ENCODE measurements around the gene MED29.

DNA sequence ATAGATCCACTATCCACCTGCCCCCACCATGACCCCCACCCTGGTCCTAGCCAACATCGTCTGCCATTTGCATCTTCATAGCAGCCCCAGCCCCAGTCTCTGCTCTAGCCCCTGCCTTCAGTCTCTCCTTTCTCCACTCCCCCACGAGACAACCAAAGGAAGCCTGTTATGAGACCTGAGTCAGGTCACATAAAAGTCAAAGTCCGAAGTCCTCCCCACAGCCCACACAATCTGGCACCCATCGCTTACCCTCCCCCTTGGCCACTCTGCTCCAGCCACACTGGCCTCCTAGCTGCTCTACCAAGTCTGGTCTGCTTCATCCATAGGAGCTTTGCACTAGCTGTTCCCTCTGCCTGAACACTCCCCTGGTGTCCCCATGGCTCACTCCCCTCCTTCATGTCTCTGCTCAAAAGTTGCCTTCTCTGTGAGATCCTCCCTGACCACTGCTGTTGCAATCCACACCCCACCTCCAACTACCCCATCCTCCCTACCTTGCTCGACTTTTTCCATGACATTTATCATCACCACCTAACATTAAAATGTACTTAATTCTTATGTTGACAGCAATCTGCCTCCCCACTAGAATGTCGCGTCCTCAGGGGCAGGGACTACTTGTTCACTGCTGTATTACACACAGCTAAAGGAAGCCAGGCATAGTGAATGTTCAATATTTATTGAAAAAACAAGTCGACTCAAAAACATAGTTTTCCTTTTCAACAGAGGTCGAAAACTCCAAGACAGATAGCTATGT, 20.1 kb downstream of the MED29 start:
- TF ChIP-seq, protein P1, sequence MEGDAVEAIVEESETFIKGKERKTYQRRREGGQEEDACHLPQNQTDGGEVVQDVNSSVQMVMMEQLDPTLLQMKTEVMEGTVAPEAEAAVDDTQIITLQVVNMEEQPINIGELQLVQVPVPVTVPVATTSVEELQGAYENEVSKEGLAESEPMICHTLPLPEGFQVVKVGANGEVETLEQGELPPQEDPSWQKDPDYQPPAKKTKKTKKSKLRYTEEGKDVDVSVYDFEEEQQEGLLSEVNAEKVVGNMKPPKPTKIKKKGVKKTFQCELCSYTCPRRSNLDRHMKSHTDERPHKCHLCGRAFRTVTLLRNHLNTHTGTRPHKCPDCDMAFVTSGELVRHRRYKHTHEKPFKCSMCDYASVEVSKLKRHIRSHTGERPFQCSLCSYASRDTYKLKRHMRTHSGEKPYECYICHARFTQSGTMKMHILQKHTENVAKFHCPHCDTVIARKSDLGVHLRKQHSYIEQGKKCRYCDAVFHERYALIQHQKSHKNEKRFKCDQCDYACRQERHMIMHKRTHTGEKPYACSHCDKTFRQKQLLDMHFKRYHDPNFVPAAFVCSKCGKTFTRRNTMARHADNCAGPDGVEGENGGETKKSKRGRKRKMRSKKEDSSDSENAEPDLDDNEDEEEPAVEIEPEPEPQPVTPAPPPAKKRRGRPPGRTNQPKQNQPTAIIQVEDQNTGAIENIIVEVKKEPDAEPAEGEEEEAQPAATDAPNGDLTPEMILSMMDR (IDR thresholded peaks at IDR 0.05), result peak in 3 of 6 experiments; percentile 3 to 28 (median 7)
- peak; percentile 88 to 91 for TF ChIP-seq POLR2A (IDR thresholded peaks at IDR 0.05)

Measured in Peyer's patch (tissue), 4 donors.